ENCODE data around the gene MAP4K4.

Gene MAP4K4

DNA sequence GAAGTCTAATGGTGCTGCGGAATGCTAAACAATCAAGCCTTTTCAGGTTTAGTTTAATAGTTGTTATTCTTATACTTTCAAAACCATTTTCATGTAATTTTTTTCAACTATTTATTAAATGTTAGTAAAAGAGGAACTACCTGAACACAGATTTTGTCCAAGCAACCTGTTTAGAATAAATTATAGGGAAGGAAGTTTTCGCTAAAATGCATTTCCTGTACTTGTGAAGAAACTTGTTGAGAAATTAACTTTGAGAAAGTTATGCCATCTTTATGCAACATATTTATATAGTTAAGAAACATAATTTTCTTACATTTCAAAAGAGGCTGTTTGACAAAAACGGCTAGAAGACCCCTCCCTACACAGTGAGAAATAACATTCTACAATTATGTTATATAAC is 16.6 kb downstream of the MAP4K4 start:
- TF ChIP-seq, protein P1, sequence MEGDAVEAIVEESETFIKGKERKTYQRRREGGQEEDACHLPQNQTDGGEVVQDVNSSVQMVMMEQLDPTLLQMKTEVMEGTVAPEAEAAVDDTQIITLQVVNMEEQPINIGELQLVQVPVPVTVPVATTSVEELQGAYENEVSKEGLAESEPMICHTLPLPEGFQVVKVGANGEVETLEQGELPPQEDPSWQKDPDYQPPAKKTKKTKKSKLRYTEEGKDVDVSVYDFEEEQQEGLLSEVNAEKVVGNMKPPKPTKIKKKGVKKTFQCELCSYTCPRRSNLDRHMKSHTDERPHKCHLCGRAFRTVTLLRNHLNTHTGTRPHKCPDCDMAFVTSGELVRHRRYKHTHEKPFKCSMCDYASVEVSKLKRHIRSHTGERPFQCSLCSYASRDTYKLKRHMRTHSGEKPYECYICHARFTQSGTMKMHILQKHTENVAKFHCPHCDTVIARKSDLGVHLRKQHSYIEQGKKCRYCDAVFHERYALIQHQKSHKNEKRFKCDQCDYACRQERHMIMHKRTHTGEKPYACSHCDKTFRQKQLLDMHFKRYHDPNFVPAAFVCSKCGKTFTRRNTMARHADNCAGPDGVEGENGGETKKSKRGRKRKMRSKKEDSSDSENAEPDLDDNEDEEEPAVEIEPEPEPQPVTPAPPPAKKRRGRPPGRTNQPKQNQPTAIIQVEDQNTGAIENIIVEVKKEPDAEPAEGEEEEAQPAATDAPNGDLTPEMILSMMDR (IDR thresholded peaks at IDR 0.05; ENCODE audit: extremely low read depth, missing control alignments): no peak
- DNase-seq (ENCODE audit: low spot score): no peak

DNA sequence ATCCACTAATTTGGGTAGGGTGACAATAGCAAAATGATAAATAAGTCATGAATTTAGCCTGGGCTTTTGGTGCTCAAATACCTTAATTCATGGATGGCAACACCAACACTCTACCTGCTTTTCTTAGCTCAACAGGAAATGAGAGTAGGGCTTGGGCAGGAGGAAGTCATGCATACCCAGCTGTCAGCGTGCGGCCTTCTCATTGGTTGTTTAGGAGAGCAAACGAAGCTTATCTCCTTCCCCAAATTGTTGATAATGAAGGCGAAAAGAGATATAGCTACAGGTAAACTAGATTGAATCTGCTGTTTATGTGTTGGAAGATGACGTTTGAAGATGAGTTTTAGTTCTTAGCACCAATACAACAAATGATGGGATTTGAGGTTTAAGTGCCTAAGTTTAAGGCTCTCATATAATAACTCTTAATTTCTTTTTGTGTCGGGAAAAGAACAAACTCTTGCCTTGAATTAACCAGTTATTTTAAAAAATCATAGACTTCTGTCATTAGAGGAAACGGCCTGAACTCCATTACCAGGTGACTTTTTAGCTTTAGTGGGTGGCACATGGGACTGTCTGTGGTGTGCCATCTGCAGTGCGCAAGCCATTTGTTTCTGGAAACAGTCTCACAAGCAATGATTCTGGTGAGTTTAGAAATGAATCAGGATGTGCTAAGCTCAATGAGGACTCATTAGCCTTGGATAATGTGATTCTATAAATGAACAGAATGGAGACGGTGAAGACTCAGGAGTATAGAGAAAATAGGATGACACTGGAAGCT is 19.8 kb downstream of the MAP4K4 start:
- DNase-seq (ENCODE audit: low spot score): peak; percentile 28
- TF ChIP-seq, protein P1 (IDR thresholded peaks at IDR 0.05; ENCODE audit: extremely low read depth, missing control alignments): no peak

DNA sequence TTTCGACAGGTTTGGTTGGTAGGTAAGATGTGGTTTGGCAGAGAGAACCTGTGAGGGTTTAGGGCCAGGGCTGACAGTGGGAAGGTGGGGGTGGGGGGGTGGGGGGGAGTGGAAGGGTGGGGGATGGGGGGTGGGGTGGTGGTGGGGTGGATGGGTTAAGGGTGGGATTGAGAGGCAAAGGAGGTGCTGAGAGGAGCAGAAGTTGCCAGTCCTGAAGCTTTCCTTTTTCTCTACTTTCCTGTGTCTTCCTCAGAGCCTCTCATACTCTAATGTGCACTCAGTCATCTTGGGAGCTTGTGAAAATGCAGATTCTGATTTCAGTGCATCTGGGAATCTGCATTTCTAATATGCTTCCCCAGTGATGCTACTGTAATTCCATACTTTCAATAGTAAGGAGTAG is 21.0 kb downstream of the MAP4K4 start:
- no peak for DNase-seq (ENCODE audit: low spot score)
- TF ChIP-seq, protein P1 (IDR thresholded peaks at IDR 0.05; ENCODE audit: extremely low read depth, missing control alignments): no peak

DNA sequence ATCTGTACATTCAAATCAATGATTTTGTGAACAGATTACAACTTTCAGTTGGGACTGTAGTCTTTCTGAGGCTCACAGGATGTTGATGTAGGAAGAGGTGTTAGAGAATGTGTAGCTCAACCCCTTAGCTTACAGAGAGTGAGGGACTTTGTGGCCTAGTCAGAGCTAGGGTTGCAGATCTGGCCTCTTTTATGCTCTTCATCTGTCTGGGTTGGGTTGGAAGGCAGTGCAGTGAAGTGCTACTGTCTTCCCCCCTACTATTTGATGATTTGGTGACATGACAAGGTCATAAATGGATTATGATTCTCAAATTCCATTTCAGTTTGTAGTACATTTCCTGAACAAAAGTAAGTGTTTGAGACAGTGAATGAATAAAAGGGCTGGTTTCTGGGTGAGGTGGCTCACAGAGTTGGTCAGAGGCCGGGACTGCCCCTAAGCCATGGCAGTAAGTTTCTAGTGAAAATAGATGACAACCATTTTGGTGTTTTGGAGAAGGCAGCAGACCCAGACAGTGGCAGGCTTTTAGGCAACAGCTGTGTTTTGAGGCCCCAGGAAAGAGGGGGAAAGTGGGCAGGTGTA is 21.6 kb downstream of the MAP4K4 start:
- no peak for DNase-seq (ENCODE audit: low spot score)
- TF ChIP-seq, protein P1 (IDR thresholded peaks at IDR 0.05; ENCODE audit: extremely low read depth, missing control alignments): no peak

DNA sequence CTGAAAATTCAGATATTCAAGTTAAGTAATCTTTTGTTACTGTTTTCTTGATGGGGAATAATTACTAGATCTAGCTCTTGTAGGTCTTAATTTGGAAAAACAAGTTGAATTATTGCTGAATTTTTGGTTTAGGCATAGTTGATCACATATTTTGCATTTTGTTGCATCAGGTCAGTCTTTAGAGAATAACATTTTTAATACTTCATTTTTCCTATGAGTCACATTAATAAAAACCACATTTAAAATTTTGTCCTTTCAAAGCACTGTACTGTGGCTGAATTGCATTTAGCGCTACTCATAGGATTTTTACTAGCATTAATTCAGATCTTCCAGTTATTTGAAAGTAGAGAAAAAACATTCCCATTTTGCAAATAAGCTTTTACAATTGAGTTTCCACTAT is 23.2 kb downstream of the MAP4K4 start:
- DNase-seq (ENCODE audit: low spot score): no peak
- TF ChIP-seq, protein P1 (IDR thresholded peaks at IDR 0.05; ENCODE audit: extremely low read depth, missing control alignments): no peak

DNA sequence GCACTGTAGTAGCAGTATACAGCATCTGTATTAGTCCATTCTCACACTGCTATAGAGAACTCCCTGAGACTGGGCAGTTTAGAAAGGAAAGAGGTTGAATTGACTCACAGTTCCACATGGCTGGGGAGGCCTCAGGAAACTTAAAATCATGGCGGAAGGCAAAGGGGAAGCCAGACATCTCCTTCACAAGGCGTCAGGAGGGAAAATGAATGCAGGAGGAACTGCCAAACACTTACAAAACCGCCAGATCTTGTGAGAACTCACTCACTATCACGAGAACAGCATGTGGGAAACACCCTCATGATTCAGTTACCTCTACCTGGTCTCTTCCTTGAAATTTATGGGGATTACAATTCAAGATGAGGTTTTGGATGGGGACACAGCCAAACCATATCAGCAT is 25.4 kb downstream of the MAP4K4 start:
- TF ChIP-seq, protein P1 (IDR thresholded peaks at IDR 0.05; ENCODE audit: extremely low read depth, missing control alignments): no peak
- no peak for DNase-seq (ENCODE audit: low spot score)

DNA sequence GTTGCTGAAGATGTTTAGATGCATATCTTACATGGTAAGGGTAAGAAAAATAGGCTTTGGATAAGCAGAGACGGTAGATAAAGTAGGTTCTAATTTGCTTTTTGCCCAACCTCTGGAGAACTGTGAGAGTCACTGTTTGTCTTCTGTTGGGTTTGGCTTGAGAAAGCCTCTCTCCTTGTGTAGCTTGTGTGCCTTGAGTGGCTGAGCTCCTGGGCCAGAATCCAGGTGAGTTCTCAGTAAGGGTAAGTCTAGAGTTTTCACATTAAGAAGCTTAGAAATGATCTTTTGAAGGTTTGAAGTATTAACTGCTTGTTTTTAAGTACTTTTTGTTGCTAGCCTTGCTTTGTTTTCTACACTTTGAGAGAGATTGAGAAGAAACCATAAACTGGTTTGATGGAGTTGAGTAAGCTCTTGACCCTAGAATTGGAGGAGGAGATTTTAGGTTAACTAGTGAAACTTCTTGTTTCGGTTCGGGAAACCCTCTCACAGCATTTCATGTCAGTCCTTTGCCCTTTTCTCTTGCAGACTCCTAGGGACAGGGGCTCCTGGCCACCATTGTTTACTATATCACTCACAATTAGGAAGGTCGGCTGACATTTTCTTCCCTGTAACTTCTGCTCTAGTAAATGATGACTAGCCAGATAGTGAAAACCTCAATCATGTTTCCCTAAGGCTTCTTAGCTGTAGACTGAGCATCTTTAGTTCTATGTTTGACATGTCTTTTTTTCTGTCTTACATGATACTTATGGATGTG is 26.0 kb downstream of the MAP4K4 start:
- no peak for DNase-seq (ENCODE audit: low spot score)
- TF ChIP-seq, protein P1 (IDR thresholded peaks at IDR 0.05; ENCODE audit: extremely low read depth, missing control alignments): no peak
